HepG2 (cell line): Measurements from ENCODE around the gene CEBPB. TPM values are rescaled to one million over a fixed set of nuclear protein-coding genes. Genes with fewer than 3 reads are reported as not detected.

Experiments
- CHD4 ChIP-seq: fragments of 200-600 bp; sonication (generic); IDR thresholded peaks from 2 replicates; pipeline ENCODE4 v1.7.0; 2017; ENCODE audit warnings: mild to moderate bottlenecking, low read length, borderline replicate concordance
- HDAC2 ChIP-seq: sonication (generic); formaldehyde crosslinking; IDR thresholded peaks from 2 replicates; pipeline ENCODE4 v1.4.0; 2020; ENCODE audit warnings: missing genetic modification reagents
- HNRNPUL1 ChIP-seq: fragments of 200-400 bp; formaldehyde crosslinking; IDR thresholded peaks from 2 replicates; pipeline ENCODE4 v1.6.1; 2017; ENCODE audit warnings: low read depth, mild to moderate bottlenecking, low read length, moderate library complexity
- JUNB ChIP-seq: sonication (generic); formaldehyde crosslinking; IDR thresholded peaks from 2 replicates; pipeline ENCODE4 v1.8.0; 2022; ENCODE audit warnings: missing genetic modification reagents, mild to moderate bottlenecking, borderline replicate concordance
- MED8 ChIP-seq: sonication (generic); formaldehyde crosslinking; IDR thresholded peaks from 2 replicates; pipeline ENCODE4 v1.8.1; 2023; ENCODE audit warnings: mild to moderate bottlenecking, missing genetic modification reagents; ENCODE audit not compliant: insufficient replicate concordance
- NCOA2 ChIP-seq: sonication (generic); formaldehyde crosslinking; IDR thresholded peaks from 2 replicates; pipeline ENCODE4 v1.8.0; 2022; ENCODE audit warnings: inconsistent platforms
- RBAK ChIP-seq: sonication (generic); formaldehyde crosslinking; IDR thresholded peaks from 2 replicates; pipeline ENCODE4 v1.5.1; 2020; ENCODE audit warnings: mild to moderate bottlenecking, missing genetic modification reagents
- ZNF138 ChIP-seq: sonication (generic); formaldehyde crosslinking; IDR thresholded peaks from 2 replicates; pipeline ENCODE4 v1.5.0; 2020; ENCODE audit warnings: mild to moderate bottlenecking, low read depth, missing genetic modification reagents
- ZNF614 ChIP-seq: IDR thresholded peaks from 2 replicates; pipeline ENCODE4 v1.6.1; 2018; ENCODE audit warnings: missing biosample characterization, missing genetic modification reagents, inconsistent platforms, borderline replicate concordance
- ZNF839 ChIP-seq: sonication (generic); formaldehyde crosslinking; IDR thresholded peaks from 2 replicates; pipeline ENCODE4 v1.4.0; 2020; ENCODE audit warnings: missing genetic modification reagents, mild to moderate bottlenecking, borderline replicate concordance
- ZSCAN21 ChIP-seq: sonication (generic); formaldehyde crosslinking; IDR thresholded peaks from 2 replicates; pipeline ENCODE4 v1.8.0; 2022; ENCODE audit warnings: mild to moderate bottlenecking, missing genetic modification reagents, moderate library complexity, borderline replicate concordance
- polyA plus RNA-seq, 8 experiments: library from polyadenylated mRNA; depleted of rRNA in 3 of 8; stranded (reverse) in 7 of 8; unstranded in 1 of 8; fragments of >200 nt; fragmentation: Illumina TruSeq in 4 of 8; extraction: Trizol in 4 of 8; gene quantifications; 2 replicates each; pipeline versions ENCODE4 v1.2.1 to v1.2.3, GENCODE V29; 2011 to 2016; ENCODE audit warnings: low read depth in 4 of 8, missing spikeins in 1 of 8, mixed read lengths in 1 of 8; ENCODE audit not compliant: insufficient read depth in 1 of 8
- total RNA-seq, 5 experiments: library from RNA; depleted of rRNA; stranded (reverse); fragments of >200 nt; fragmentation: Illumina TruSeq; extraction: Trizol; gene quantifications; 2 replicates each; pipeline ENCODE4 v1.2.3, GENCODE V29; 2016; ENCODE audit warnings: low read depth in 1 of 5
- TF ChIP-seq, protein P1 (sequence below): sonication (generic); formaldehyde crosslinking; IDR thresholded peaks from 2 replicates; pipeline ENCODE4 v1.5.1; 2020; ENCODE audit warnings: mild to moderate bottlenecking, missing genetic modification reagents, borderline replicate concordance
- TF ChIP-seq, protein P2 (sequence below): sonication (generic); formaldehyde crosslinking; IDR thresholded peaks from 2 replicates; pipeline ENCODE4 v1.5.1; 2020; ENCODE audit warnings: missing genetic modification reagents, mild to moderate bottlenecking, borderline replicate concordance
- TF ChIP-seq, protein P3 (sequence below): sonication (generic); formaldehyde crosslinking; IDR thresholded peaks from 2 replicates; pipeline ENCODE4 v1.4.0; 2020; ENCODE audit warnings: missing genetic modification reagents
- TF ChIP-seq, protein P4 (sequence below): sonication (generic); formaldehyde crosslinking; IDR thresholded peaks from 2 replicates; pipeline ENCODE4 v1.4.0; 2020; ENCODE audit warnings: missing genetic modification reagents
- TF ChIP-seq, protein P5 (sequence below): sonication (generic); formaldehyde crosslinking; IDR thresholded peaks from 2 replicates; pipeline ENCODE4 v1.8.0; 2022; ENCODE audit warnings: missing genetic modification reagents, mild to moderate bottlenecking, inconsistent platforms, borderline replicate concordance
- TF ChIP-seq, protein P6 (sequence below): sonication (generic); formaldehyde crosslinking; IDR thresholded peaks from 2 replicates; pipeline ENCODE4 v1.4.0; 2020; ENCODE audit warnings: missing genetic modification reagents; ENCODE audit errors: not compliant biosample characterization

The CEBPB gene
- total and polyA plus RNA-seq, 2 of the 13 experiments (the other 11 are each of a cell fraction or from before 2014, with no cell fraction given), result 18.5 to 28.2 TPM

DNA sequence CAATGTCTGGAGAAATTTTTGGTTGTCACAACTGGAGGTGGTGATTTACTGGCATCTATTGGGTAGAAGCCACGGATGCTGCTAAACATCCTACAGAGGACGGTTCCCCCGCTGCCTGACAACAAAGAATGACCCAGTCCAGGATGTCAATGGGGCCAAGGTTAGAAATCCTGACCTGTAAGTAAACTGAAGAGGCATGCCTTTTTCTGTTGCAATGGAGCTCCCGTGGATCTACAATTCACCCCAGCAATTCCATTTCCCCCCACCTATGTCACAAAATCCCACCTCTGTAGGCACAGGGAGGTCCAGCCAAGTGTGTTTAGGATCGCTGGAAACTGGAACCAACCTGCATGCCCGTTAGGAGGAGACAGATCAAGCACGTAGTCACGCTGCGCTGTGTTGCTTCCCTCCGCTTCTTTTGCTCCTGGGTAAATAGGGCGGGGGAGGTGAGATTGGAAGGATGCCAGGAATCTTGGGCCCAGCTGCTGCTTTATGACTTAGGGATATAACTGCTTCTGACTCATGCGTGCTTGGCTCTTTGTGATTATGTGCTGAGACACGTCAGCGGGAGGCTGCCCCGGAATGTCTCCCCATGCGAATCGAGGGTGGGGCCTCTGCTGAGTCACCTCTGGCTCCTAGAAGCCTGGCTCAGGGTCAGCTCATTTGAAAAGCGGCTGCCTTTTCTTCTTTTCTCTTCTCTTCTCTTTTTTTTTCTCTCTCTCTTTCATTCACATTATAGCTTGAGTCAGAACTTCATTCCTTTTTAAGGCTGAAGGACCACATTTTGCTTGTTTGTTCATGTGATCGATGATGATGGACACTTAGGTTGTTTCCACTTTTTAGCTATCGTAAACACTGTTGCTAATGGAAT lies 24.7 kb upstream of the CEBPB start (continued):
- TF ChIP-seq, protein P1, sequence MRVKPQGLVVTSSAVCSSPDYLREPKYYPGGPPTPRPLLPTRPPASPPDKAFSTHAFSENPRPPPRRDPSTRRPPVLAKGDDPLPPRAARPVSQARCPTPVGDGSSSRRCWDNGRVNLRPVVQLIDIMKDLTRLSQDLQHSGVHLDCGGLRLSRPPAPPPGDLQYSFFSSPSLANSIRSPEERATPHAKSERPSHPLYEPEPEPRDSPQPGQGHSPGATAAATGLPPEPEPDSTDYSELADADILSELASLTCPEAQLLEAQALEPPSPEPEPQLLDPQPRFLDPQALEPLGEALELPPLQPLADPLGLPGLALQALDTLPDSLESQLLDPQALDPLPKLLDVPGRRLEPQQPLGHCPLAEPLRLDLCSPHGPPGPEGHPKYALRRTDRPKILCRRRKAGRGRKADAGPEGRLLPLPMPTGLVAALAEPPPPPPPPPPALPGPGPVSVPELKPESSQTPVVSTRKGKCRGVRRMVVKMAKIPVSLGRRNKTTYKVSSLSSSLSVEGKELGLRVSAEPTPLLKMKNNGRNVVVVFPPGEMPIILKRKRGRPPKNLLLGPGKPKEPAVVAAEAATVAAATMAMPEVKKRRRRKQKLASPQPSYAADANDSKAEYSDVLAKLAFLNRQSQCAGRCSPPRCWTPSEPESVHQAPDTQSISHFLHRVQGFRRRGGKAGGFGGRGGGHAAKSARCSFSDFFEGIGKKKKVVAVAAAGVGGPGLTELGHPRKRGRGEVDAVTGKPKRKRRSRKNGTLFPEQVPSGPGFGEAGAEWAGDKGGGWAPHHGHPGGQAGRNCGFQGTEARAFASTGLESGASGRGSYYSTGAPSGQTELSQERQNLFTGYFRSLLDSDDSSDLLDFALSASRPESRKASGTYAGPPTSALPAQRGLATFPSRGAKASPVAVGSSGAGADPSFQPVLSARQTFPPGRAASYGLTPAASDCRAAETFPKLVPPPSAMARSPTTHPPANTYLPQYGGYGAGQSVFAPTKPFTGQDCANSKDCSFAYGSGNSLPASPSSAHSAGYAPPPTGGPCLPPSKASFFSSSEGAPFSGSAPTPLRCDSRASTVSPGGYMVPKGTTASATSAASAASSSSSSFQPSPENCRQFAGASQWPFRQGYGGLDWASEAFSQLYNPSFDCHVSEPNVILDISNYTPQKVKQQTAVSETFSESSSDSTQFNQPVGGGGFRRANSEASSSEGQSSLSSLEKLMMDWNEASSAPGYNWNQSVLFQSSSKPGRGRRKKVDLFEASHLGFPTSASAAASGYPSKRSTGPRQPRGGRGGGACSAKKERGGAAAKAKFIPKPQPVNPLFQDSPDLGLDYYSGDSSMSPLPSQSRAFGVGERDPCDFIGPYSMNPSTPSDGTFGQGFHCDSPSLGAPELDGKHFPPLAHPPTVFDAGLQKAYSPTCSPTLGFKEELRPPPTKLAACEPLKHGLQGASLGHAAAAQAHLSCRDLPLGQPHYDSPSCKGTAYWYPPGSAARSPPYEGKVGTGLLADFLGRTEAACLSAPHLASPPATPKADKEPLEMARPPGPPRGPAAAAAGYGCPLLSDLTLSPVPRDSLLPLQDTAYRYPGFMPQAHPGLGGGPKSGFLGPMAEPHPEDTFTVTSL (CRISPR knock-in tag), result peak; percentile 91
- TF ChIP-seq CHD4 (peak; percentile 90; the same call in 1 of the 2 replicates), MED8 (peak; percentile 87), RBAK (CRISPR knock-in tag) (peak; percentile 56; the same call in 1 of the 2 replicates), ZSCAN21 (CRISPR knock-in tag) (peak; percentile 87), ZNF839 (CRISPR knock-in tag) (no peak), NCOA2 (CRISPR knock-in tag) (peak; percentile 87), JUNB (CRISPR knock-in tag) (peak; percentile 94; the same call in 1 of the 2 replicates), HDAC2 (peak; percentile 91; the same call in 1 of the 2 replicates), ZNF138 (CRISPR knock-in tag) (peak; percentile 75; the same call in 1 of the 2 replicates), HNRNPUL1 (no peak), ZNF614 (CRISPR knock-in tag) (peak; percentile 98)
- TF ChIP-seq, protein P2, sequence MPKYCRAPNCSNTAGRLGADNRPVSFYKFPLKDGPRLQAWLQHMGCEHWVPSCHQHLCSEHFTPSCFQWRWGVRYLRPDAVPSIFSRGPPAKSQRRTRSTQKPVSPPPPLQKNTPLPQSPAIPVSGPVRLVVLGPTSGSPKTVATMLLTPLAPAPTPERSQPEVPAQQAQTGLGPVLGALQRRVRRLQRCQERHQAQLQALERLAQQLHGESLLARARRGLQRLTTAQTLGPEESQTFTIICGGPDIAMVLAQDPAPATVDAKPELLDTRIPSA (CRISPR knock-in tag), result no peak
- TF ChIP-seq, protein P3, sequence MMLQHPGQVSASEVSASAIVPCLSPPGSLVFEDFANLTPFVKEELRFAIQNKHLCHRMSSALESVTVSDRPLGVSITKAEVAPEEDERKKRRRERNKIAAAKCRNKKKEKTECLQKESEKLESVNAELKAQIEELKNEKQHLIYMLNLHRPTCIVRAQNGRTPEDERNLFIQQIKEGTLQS (CRISPR knock-in tag), result peak; percentile 96
- TF ChIP-seq, protein P4, sequence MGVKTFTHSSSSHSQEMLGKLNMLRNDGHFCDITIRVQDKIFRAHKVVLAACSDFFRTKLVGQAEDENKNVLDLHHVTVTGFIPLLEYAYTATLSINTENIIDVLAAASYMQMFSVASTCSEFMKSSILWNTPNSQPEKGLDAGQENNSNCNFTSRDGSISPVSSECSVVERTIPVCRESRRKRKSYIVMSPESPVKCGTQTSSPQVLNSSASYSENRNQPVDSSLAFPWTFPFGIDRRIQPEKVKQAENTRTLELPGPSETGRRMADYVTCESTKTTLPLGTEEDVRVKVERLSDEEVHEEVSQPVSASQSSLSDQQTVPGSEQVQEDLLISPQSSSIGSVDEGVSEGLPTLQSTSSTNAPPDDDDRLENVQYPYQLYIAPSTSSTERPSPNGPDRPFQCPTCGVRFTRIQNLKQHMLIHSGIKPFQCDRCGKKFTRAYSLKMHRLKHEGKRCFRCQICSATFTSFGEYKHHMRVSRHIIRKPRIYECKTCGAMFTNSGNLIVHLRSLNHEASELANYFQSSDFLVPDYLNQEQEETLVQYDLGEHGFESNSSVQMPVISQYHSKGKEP (CRISPR knock-in tag), result no peak
- TF ChIP-seq, protein P5, sequence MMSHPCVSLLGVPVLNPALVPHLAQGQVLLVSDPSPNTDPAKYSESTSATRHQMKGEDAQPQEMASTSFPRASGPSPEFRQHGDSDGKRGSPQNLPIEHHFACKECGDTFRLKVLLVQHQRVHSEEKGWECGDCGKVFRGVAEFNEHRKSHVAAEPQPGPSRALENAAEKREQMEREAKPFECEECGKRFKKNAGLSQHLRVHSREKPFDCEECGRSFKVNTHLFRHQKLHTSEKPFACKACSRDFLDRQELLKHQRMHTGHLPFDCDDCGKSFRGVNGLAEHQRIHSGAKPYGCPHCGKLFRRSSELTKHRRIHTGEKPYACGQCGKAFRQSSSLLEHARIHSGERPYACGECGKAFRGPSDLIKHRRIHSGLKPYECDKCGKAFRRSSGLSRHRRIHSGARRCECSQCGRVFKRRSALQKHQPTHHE (CRISPR knock-in tag), result peak; percentile 97
- TF ChIP-seq, protein P6, sequence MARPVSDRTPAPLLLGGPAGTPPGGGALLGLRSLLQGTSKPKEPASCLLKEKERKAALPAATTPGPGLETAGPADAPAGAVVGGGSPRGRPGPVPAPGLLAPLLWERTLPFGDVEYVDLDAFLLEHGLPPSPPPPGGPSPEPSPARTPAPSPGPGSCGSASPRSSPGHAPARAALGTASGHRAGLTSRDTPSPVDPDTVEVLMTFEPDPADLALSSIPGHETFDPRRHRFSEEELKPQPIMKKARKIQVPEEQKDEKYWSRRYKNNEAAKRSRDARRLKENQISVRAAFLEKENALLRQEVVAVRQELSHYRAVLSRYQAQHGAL, result no peak
